Erythroblast (primary cell): ENCODE measurements around the gene CYP11A1.

Experiments used
- DNase-seq, 2 experiments: peaks; one replicate each; lab custom pipeline; 2025; lab: John Stamatoyannopoulos, UW
- GATA1 ChIP-seq: IDR thresholded peaks from 2 replicates; pipeline ENCODE4 v1.6.1; 2011; ENCODE audit warnings: low read depth, mild to moderate bottlenecking, control low read depth, low read length, moderate library complexity
- POLR2A ChIP-seq: IDR thresholded peaks from 2 replicates; pipeline ENCODE4 v1.6.1; 2011; ENCODE audit warnings: mild to moderate bottlenecking, low read length

The CYP11A1 gene

DNA sequence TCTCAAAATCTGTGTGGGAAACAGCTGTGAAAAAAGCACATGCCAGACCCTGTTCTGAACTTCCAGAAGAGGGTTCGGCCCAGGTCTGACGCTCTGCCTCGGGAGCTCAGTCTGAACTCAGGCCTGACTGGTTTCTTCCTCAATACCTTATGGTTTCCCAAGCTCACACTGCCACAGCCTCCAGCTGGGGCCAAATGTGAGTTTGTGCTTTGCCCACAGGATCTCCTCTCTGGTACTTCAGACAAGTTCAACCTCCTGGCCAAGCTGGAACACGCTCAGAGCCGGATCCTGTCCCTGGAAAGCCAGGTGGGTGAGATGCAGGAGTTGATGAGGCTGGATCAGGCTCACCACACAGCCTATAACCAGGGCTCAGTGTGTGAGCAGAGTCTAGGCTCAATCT lies 33.8 kb downstream of the CYP11A1 start:
- DNase-seq = no peak
- TF ChIP-seq GATA1 = no peak
- no peak for TF ChIP-seq POLR2A

DNA sequence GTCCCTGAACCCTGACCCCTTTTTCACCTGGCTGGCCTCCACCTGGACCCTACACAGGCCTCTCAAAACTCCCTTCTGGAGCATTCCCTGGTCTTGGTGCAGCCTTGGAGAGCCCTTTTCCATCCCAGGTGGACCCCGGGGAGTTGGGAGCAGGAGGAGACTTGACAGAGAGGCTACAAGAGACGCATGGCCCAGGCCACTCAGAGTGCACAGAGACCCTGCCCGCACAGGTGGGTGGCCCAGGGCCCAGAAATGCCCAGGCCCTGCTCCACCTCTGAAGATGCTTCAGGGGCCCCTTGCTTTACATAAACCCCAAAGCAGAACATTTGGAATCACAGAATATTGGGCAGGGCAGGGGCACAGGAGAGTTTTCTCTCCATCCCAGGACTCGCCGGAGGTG lies 34.4 kb downstream of the CYP11A1 start:
- DNase-seq = no peak
- no peak for TF ChIP-seq POLR2A
- TF ChIP-seq GATA1 = no peak

DNA sequence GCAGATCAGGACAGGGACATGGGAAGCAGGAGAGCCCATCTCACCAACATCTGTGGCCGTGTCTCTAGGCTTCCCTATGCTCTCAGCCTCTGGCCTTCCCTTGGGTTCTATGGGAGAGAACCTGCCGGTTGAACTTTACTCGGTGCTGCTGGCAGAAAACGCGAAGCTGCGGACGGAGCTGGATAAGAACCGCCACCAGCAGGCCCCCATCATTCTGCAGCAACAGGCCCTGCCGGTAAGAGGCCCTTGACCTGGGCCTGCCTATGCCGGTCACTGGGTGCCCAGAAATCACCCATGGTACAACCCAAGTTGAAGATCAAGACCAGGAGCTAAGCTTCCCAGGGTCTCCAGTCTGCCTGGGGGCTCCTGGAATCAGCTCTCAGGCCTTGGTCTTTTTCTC lies 34.8 kb downstream of the CYP11A1 start:
- no peak for TF ChIP-seq POLR2A
- TF ChIP-seq GATA1 = no peak
- no peak for DNase-seq

DNA sequence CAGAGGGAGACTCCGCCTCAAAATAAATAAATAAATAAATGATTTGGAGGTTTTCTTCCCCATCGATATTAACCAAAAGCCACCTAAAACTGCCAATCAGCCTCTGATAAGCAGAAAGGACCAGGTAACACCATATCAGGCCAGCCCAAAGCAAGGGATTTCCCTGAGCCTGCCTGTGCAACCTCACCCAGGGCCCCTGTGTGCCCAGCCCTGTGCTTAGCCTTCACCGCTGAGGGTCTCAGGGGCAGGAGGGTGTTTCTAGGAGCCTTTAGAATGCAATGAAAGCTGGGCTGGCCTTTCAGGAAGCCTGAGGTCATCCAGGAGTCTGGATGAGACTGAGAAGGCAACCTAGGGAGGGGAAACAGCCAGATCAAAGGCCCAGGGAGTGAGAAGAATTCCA lies 35.4 kb downstream of the CYP11A1 start:
- TF ChIP-seq POLR2A (no peak), GATA1 (no peak)
- DNase-seq = no peak

DNA sequence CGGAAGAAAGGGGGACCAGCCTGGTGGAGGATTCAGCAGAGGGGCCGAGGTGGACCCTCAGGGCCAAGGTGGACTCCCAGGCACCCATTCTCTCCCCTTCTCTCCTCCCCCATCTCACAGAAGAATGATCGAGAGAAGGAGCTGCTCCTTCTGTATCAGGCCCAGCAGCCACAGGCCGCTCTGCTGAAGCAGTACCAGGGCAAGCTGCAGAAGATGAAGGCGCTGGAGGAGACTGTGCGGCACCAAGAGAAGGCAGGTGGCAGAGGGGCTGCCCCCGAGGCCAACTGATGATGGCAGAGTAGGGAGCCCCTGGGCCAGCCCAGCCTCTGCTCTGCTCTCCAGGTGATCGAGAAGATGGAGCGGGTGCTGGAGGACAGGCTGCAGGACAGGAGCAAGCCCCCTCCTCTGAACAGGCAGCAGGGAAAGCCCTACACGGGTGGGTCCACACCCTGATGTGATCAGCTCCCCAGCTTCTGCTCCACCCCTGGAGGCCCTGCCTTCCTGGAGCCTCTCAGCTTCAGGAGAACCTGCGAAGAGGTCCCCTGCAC lies 36.5 kb downstream of the CYP11A1 start:
- TF ChIP-seq POLR2A = no peak
- no peak for TF ChIP-seq GATA1
- no peak for DNase-seq

DNA sequence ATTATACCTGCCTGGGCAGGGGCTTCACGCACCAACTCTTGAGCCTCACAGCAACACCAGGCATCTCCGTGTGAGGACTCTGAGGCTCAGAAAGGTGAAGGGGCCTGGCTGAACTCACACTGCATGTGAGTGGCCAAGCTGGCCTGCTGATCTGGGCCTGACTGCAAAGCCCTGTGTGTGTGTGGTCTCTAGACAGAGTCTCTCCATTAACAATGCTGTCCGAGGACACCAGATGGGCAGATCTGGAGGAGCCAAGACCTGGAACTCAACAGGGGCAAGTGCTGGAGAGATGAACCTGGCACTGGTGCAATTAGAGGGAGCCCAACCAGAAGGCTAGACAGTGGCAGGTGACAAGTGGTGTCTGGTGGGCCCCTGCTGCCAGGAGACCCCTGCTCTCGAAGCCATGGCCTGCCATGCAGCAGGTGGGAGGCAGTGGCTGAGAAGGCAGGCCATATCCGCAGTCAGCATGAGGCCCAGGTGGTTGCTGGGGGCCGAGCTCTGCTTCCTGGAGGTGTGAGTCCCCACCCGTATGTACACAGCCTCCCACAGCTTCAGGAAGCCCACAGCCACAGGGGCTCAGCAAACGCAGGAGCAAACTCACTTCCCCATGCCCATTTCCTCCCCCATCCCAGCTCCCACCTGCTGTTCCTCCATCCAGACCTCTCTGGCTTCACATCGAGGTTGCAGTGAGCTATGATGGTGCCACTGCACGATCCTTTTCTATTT lies 39.0 kb downstream of the CYP11A1 start:
- TF ChIP-seq GATA1 = no peak
- DNase-seq = no peak

DNA sequence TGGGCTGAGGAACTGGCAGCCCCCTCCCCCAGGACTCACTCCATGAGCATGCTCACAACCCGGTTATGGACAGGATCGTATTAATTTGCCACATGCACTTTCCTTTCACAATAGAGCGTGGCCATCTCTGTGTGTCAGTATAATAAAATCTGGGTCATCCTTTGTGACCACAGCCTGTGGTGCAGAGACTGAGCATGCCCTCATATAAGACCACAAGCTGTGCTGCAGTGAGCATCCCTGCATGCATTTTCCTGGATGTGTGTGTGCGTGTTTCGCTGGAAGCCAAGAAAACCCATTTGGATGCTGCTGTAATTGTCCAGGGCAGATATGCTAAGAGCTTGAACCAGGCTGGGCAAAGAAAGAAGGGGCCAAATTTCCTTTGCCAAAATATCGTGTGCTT lies 39.7 kb downstream of the CYP11A1 start:
- no peak for DNase-seq
- TF ChIP-seq POLR2A (no peak), GATA1 (no peak)

DNA sequence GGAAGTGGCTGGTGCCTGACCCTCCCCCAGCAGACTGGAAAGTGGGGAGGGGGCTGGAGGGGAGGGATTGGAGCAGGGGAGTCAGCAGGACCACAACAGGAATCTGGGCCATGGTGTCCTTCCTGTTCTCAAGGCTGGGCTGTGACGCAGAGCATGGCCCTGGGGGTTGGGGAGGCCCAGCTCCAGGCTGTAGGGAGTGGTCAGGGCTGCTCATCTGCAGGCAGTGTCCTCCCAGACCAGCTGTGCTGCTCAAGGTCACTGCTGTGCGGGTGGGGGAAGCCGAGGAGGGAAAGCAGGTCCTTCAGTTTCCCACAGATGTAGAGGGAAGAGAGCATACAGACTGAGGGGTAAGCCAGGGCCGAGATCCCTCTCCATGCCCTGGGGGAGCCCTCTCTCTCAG lies 40.7 kb downstream of the CYP11A1 start:
- TF ChIP-seq POLR2A (no peak), GATA1 (no peak)
- no peak for DNase-seq

DNA sequence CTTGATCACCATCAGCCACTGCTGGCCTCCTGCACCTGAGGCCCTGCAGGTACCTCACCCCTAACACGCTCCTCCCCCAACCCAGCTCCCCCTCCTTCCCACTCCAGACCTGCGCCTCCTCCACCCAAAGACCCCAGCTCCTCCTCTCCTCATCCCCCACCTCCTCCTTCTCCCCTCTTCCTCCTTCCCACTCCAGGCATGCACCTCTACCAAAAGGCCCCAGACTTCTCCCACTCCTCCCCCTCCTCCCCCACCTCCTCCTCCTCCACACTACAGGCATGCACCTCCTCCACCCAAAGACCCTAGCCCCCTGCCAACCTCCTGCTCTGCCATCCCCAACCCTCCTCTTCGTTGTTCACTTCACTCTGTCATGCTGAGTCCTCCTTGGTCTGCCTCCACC lies 42.7 kb downstream of the CYP11A1 start:
- TF ChIP-seq GATA1 = no peak
- no peak for TF ChIP-seq POLR2A
- no peak for DNase-seq

DNA sequence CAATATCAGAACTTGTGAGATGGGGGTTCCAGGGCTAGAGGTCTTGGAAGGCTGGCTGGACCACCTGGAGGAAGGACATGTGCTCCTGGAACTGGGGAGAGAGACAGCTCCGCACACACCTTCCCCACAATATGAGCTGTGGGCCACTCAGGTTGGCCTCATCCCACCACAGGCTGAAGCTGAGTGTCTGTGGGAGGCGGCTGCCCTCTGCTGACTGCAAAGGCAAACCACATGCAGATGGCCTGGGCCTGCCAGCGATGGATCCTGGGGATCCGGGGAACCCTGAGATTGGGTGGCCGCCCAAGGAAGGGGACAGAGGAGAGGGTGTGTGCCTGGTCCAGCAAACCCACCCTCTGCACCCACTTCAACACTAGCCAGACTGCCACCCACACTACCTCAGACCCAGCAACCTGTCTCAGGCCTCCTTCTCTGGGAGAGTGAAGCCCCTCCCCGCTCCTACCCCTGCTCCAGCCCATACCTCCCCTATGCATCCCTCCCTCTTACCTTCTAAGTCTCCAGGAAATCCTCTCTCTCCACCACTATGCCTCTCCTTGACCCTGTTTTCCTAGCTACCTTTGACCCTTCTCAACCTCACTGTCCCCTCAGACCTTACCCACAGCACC lies 44.8 kb downstream of the CYP11A1 start:
- peak; percentile 53 to 74 for DNase-seq
- TF ChIP-seq GATA1 (no peak), POLR2A (no peak)

DNA sequence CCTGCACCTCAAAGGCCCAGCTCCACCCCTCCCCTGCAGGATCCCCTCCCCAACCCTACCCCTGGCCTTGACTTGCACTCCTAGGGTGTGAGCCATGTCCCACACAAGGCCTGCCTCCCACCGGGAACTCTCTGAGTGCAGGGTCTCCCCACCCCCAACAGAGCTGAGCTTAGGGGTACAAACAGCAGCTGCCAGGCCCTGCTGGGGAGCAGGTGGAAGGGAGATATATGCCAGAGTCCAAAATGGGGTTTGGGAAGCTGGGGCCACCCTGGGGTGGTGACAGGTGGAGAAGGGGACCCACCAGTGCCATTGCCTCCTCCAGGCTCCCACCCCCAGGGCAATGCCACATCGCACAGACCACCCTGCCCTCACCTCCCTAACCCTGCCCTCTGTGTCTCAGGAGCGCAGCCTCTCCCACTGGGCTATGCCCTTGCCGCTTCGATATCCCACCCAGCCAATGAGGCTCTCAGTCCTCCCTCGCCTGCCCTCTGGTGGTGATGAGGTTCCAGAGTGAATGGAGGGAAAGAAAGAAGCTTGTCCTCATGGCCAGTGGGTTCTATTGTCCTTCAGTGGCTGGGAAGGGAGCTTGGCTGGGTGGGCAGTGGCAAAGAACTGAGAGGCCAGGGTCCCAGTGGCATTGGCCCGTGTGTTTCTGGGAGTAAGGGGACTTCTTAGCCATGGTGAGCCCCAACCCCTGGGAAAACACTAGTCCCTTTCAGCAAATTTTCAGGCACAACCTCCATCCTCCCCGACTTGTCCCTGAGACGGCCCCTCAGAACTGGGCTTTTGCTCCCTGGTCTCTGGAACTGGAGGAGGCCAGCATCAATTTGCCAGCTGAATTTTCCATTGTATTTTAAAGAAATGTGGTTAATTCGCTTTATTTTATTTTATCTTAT lies 46.8 kb downstream of the CYP11A1 start:
- peak; percentile 18 to 31 for DNase-seq
- TF ChIP-seq GATA1 (no peak), POLR2A (no peak)

DNA sequence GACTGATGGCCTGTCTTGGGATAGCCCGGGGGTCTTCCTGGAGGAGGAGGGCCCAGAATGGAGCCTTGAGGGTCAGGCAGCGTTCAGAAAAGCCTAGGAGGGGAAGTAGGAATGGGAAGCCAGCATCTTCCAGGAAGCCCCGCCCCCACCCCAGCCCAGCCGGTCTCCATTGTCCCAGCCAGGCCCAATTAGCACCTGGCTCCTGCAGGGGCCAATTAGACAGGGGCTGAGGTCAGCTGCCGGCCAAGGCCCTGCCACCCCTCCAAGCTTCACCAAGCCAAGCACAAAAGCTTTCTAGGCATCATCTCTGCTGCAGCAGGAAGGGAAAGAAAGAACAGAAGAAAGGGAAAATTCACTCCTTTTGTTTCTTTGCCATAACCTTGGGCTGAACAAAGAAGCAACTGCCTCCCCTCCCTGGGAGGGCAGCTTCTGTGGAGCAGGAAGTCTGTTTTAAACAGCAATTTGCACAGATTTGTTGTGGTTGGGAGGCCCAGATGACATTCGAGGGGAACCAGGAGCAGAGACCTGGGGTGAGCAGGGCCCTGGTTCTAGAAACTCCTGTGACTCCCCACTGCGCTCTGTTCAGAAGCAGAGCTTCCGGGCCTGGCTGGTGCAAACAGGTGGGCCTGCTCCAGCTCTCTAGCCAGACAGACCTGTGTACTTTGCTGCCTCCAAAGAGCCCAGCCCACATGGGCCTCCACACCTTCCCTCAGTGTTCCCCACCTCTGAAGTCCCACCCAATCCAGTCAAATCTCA lies 47.7 kb downstream of the CYP11A1 start:
- no peak for DNase-seq
- TF ChIP-seq POLR2A (no peak), GATA1 (no peak)

DNA sequence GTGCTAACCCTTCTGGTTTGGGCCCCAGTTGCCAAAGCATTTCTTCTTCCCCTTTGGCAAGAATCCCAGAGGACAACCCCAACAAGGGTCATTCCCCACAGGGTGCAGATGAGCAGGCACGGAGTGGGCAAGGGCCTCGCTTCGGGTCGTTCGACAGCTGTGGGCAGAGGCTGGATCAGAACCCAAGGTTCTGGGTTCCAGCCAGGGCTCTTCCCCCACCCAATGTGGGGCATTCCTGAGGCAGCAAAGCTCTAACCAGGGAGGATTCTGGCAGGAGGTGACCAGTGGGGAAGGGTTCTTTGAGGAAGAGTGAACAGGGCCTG lies 48.3 kb downstream of the CYP11A1 start:
- no peak for DNase-seq
- TF ChIP-seq POLR2A (no peak), GATA1 (no peak)
